ENCODE measurements around the gene SHE.

SHE gene

DNA sequence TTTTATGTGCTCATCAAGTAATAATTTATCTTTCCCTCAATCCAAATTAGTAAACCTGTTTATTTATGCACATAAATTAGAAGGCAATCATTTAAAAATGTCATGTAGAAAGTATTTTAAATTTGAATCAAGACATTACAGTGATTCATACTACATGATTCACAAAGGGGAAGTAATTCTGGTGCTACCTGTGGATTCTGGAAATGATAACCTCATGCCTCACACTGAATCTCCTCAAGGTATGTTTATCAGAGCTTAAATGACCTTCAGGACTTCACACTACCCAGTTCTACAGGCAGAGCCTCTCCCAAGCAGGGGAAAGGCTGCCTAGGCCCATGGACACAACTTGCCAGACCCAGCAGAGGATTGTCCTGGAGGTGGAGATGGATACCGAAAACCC lies 25.4 kb downstream of the SHE start:
- no peak for DNase-seq

DNA sequence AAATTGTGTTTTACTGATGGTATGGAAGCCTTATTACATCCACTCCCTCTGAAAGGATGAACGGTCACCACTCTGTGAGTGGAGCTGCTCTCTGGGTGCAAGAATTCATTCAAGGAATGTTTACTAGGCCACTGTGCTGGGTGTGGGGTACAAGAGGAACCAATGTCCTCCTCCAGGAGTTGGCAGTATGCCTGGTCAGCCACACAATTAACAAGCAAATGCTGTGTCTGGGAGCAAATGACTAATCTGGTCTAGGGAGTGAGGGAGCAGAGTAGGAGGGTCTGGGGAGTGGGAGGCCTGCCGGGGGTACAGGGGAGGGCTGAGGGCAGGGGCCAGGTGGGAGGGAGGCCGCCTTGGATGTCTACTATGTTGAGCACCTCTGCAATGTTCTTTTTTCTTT lies 27.4 kb downstream of the SHE start:
- no peak for DNase-seq

DNA sequence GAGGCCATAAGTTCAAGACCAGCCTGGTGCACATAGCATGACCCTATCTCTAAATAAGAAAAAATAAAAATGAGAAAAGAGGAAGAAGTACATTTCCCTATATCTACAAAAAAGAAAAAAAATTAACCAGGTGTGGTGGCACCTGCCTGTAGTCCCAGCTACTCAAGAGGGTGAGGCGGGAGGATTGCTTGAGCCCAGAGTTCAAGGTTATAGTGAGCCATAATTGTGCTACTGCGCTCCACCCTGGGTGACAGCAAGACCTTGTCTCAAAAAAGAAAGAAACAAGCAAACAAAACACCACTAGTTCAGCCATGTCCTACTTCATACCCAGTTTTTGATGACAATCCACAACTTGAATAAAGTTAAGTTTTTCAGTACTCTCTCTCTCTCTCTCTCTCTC lies 30.9 kb downstream of the SHE start:
- DNase-seq, result no peak

DNA sequence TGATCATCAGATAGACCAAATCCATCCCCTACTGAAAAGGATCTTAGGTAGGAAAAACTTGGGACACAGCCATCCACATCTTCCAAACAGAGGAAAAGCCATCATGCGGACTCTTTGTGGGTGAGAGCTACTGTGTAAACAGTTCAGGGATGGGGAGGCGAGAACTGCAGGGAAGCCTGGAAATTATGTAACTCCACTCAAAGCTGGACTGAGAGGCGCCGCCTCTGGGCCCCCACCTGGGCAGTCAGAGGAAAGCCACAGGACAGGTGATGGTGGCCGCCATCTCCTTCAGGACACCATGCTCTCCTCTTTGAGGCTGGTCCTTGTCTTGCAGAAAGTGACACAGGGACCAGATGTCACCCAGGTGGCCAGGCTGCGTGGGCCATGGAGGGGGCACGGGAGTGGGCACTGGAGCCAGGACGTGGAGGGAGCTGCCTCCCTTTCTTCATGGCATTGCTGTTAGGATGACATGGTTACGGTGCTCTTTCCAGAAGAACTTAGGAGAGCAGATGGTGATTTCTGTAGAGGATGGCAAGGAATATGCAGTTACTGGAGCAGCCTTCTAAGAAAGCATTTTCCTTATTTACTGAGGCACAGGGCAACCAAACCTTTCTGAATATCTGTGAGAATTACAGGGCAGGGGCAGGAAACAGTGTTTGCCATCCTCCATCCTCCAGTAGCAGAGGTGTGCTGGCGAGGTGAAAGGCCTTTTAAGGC lies 32.2 kb downstream of the SHE start:
- DNase-seq, result no peak

DNA sequence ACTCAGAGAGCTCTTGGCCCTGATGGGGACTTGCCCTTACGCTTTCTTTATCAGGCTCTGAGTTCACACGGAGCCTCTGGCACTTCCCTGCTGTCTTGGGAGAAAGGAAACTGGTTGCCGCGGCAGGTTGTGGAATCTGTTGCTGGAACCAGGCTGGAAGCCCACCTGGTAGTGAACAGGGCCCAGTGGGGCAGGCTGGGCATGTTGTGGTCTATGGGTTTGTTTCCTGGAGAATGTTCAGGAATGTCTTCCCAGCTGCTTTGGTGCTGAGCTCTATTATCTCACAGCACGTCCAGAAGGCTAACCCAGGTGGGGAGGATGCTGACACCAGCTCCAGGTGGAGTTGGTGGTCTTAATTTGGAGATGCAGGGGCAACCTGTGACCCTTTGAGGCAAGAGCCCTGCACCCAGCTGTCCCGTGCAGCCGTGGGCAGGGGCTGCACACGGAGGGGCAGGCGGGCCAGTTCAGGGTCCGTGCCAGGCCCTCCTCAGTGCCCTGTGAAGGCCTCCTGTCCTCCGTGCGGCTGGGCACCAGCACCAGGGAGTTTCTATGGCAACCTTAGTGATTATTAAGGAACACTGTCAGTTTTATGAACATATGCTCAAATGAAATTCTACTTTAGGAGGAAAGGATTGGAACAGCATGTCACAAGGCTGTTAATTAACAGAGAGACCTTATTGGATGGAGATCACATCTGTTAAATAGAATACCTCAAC lies 33.5 kb downstream of the SHE start:
- DNase-seq, result no peak

DNA sequence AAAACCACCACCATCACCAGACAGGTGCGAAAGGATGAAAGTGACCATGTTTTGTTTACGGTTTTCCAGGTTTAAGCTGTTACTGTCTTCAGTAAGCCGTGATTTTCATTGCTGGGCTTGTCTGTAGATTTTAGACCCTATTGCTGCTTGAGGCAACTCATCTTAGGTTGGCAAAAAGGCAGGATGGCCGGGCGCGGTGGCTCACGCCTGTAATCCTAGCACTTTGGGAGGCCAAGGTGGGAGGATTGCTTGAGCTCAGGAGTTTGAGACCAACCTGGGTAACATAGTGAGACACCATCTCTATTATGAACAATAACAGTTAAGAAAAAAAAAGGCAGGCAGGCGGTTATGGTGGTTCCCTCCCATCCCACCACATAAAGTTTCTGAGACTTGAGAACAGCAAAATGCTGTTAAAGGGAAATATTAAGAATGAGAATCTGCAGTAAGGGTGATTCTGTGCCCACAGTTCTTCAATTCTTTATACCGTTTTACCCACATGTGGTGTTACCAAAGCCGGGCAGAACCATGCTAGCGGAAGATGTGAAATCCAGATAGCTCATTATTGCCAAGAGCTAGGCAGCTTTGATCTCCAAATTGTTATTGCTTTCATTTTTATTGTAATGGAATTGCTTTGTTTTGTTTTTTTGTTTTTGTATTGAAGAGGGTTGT lies 34.6 kb downstream of the SHE start:
- DNase-seq, result peak in 1 of 2 experiments; percentile 40

DNA sequence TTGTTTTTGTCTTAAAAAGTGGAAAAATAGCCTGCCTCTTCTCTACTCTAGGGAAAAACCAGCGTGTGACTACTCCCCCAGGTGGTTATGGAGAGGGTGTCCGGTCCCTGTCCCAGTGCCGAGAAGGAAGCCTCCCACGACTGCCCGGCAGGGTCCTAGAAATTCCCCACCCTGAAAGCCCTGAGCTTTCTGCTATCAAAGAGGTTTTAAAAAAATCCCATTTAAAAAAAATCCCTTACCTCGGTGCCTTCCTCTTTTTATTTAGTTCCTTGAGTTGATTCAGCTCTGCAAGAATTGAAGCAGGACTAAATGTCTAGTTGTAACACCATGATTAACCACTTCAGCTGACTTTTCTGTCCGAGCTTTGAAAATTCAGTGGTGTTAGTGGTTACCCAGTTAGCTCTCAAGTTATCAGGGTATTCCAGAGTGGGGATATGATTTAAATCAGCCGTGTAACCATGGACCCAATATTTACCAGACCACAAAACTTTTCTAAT lies 35.2 kb downstream of the SHE start:
- no peak for DNase-seq

DNA sequence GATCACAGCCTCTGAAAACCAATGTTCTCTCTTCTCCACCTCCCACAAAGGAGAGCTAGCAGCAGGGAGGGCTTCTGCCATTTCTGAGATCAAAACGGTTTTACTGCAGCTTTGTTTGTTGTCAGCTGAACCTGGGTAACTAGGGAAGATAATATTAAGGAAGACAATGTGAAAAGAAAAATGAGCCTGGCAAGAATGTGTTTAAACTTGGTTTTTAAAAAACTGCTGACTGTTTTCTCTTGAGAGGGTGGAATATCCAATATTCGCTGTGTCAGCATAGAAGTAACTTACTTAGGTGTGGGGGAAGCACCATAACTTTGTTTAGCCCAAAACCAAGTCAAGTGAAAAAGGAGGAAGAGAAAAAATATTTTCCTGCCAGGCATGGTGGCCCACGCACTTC lies 36.0 kb downstream of the SHE start:
- DNase-seq, result no peak

DNA sequence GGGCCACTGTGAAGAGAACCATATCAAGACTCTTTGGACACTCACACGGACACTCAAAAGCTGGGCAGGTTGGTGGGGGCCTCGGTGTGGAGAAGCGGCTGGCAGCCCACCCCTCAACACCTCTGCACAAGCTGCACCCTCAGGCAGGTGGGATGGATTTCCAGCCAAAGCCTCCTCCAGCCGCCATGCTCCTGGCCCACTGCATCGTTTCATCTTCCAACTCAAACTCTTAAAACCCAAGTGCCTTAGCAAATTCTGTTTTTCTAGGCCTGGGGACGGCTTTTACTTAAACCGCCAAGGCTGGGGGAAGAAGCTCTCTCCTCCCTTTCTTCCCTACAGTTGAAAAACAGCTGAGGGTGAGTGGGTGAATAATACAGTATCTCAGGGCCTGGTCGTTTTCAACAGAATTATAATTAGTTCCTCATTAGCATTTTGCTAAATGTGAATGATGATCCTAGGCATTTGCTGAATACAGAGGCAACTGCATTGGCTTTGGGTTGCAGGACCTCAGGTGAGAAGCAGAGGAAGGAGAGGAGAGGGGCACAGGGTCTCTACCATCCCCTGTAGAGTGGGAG lies 36.5 kb downstream of the SHE start:
- DNase-seq, result no peak

DNA sequence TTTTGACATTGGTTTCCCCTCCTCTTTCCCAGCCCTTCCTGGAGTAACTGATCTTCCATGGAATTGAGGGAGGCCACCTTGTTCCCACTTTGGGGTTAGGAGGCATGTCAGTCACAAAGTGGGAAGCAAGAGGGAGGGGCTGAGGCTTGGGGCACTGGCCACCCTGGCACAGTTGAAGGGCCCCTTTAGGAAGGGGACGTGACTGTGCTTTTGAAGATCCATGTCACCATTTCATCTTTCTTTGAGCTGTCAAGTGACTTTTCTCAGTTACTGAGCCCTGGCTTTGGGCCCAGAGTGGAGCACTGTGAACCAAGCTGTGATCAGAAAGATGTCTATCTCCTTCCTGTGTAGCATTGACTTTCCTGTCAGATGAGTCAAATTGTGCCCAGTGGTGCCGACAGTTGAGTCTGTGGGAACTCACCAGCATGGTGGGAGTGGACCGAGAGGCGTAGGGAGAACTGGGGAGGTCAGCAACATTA lies 38.7 kb downstream of the SHE start:
- DNase-seq, result peak; percentile 81 to 82

DNA sequence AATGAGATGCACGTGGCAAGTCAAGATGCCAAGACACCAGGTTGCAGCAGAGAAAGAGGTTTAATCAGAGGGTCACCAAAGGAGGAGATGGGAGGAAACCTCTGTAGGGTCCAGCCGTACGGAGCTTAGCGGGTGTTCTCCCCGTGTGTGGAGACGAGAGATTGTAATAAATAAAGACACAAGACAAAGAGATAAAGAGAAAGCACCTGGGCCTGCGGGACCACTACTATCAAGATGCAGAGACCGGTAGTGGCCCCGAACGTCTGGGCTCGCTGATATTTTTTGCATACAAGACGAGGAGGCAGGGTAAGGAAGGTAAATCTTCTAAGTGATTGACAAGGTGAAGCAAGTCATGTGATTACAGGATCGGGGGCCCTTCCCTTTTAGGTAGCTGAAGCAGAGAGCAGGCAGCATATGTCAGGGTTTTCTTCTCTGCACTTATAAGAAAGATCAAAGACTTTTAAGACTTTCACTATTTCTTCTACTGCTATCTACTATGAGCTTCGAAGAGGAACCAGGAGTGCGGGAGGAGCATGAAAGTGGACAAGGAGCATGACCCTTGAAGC lies 41.4 kb downstream of the SHE start:
- no peak for DNase-seq

DNA sequence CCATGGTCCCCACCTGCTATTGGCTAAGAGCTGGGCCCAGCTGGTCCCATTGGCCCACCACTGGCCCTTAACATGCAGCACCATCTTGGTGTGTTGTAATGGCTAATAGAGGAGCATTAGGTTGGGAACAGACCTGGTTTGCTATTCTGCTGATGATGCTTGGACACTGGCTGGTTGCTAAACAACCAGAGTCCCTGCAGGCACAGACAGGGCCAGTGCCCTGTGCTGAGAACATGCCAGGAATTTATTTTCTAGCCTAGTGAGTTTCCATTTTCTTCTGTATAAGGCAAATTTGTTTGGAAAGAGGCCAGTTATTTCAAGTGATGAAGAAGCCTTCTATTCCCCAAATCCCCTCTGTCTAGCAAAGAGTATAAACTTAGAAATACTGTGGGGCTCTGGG lies 43.1 kb downstream of the SHE start:
- no peak for DNase-seq

DNA sequence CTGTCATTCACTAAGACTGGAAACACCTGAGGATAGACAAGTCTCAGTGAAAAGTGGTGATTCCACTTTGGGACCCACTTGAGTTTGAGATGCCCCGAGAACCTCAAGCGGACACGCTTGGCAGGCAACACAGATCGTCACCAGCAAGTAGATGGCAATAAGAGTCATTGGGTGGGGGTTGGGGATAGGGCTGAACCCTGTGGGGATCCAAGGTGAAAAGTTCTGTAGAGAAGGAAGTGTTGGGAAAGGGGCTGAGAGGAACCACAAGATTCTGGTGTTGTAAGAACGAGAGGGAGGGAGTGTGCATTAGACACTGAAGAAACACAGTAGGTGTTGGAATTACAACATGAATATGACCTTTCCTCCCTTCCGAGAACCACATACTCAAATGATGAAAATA lies 45.6 kb downstream of the SHE start:
- DNase-seq, result no peak

DNA sequence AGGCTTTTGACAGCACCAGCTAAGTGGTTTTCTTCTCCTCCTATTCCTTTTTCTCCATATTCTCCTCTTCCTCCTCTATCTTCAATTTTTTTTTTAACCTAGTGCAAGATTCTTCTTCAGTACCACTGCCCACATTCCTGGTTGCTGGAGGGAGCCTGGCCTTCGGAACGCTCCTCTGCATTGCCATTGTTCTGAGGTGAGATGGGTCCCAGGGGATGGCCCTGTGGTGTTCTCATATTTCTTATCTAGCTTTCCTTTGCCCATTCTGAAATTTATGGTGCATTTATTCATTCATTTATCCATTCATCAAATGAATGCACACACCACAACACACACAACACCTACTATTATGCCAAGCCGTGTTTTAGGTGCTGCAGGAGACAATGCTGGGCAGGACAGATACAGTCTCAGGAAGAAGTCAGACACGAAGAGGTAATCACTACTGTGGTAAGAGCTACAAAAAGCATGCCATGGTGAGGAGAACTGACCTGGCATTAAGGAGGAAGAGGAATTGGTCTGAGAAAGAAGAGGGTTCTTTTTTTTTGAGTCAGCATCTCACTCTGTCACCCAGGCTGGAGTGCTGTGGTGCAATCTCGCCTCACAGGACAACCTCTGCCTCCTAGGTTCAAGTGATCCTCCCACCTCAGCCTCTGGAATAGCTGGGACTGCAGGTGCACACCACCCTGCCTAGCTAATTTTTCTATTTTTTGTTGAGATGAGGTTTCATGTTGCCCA lies 47.7 kb downstream of the SHE start:
- DNase-seq, result no peak

DNA sequence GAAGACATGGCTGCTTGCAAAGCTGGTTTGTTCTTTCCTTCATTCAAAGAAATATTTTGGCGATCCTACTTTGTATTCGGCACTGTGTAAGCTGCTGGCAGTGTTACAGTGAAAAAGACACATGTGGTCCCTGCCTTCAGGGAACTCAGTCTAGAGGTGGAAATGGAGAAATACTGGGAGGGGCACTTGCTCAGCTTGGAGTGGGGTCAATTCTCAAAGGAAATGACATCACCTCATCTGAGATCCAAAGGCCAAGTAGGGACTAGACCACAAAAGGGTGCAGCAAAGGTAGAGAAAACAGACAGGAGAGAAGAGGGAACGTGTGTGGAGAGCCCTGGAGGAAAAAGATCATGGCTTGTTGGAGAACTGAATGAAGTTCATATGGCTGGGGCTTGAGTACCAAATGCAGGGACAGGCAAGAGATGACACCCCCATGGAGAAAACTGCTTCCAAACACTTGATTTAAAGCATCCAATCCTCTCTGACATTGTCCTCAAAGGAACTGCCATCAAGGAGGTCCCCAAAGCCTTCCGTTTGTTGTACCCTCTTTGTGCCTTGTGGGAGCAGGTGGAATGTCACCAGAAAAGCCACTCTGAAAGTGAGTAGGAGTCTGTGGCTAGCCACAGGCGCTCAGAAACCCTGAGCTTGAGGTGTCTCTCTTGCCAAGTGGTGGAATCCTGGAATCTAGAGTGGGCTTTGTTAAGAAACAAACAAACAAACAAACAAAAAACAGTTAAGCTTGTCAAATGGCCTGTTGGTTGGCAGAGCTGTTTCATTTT lies 48.4 kb downstream of the SHE start:
- peak in 1 of 2 experiments; percentile 37 for DNase-seq

DNA sequence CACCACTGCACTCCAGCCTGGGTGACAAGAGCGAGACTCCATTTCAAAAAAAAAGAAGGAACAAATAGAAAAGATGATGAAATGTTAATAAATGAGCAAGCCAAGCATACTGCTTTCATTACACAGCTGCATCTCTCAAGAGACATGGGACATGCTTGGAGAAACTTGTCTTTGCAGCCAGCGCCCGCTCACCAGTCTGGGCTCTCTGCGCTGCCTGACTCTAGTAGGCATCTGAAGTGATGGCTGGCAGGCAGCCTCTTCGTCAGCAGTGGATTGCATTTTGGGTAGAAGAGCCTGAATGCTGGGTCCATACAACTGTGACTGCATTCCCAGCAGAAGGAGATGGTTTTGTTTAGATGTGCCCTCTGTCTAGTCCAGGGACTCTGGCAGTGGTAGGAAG lies 49.1 kb downstream of the SHE start:
- no peak for DNase-seq

DNA sequence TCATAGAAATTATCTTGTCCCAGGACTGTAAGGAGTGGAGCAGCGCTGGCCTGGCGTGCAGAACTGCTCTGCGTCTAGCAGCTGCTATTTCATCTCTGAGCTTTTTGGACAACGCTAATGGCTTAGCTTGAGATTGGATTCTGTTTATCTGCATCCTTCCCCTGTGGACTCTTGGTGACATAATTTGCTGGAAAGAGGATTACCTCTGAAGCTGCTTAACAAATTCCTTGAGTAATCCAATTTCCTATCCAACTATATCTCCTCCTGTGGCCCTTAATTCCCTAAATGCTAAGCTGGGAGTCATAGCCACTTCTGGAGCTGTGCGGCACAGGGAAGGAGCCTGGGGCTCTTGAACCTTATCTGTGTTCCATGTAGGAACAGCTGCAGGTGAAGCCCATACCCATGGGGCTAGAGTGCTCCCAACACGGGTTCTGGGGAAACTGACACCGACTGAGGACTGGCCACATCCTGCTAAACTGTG lies 53.8 kb downstream of the SHE start:
- no peak for DNase-seq

DNA sequence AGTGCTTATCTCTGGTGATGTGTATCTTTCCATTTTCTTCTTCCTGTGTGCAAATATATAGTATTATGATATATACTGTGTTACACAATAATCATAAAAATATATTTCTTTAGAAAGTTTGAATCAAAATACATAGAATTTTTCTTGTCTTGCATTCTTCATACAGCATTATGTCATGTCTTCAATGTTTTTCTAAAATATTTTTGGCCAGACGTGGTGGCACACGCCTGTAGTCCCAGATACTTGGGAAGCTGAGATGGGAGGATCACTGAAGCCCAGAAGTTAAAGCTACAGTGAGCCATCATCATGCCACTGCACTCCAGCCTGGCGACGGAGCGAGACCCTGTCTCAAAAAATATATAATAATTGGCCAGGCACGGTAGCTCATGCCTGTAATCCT lies 55.4 kb downstream of the SHE start:
- no peak for DNase-seq

DNA sequence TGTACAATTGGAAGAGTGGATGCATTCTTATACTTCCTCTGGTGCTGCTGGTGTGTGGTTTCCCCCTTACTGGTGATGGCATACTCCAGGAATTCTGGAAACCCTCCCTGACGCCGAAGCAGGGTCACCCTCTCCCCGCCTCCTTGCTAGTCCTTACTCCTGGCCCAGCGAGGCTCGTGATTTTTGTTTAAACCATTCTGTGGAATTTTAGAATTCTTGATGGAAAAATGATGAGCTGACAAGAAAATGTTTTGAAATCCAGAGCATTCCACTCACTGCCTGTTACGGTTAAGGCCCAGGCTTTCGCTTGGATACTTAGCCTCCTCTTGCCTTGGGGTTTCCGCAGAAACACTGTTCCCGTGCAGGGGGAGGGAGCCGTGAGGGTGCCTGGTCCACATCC lies 55.9 kb downstream of the SHE start:
- no peak for DNase-seq

DNA sequence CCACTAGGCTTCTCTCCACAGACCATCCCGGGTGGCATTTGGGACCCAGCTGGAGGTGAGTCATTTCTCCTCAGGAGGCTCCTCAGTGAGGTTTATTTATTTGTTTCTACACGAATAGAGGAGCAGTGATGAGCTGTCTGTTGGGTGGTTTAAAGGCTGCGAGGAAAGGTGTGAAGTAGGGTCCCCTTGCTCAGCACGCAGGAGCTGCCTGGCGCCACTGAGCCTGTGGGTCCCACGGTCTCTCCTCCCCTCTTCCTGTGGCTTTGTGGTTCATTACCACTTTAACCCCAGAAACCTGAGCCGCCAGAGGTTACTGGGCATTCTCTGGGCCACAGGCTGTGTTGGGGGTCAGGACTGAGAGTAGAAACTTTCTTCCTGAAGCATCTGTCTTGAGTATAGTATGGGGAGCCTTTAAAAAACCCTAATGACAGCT lies 57.2 kb downstream of the SHE start:
- DNase-seq, result peak; percentile 71

DNA sequence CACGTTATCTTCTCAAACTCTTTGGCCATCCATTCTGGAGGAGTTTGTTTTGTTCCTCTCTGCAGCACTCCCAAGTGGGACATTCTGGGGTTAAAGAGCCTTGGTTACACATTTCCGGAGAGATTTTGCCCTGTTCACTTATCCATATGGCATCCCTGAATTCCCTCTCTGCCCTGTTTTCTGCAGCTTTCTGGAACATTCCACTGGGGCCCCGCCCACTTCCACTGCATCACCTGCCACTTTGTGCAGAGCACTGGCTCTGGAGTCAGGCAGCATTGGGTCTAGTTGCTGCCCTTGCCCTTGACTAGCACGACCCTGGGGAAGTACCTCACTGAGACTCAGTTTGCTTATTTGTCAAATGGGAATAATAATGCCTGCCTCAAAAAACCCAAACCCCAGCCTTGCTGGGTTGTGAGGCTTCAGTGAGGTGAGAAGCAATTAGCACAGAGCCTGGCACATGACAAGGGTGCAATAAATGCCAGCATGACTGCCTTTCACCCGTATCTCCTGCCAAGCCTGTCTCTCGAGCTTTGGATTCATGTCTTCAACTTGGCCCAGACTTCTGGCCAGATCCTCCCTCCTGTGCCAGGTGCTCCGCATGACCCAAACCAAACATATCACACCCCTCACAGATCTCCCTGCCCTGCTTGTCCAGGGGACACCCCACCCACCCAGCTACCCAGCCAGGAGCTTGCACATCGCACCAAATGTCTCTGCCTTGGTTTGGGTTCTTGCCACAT lies 58.8 kb downstream of the SHE start:
- DNase-seq, result no peak

Data from activated T-cell treated with anti-CD3 and anti-CD28 coated beads, Interleukin-2, amount 50 U/mL, for 48 hours (primary cell).